Epithelial cell of esophagus (primary cell): ENCODE results near the gene PIAS1.

Experiments
- DNase-seq: peaks from one replicate; pipeline ENCODE4 v3.0.0; 2010; ENCODE audit warnings: low read depth
- H3K4me3 ChIP-seq: 2 replicates; pipeline ENCODE4 v1.5.1; 2011; ENCODE audit warnings: mild to moderate bottlenecking, low read length, control low read depth
- TF ChIP-seq, protein P1 (sequence below): IDR thresholded peaks from 2 replicates; pipeline ENCODE4 v1.5.1; 2011; ENCODE audit warnings: low read depth, mild to moderate bottlenecking, low read length, control low read depth, inconsistent platforms; ENCODE audit not compliant: insufficient read depth; ENCODE audit errors: missing control alignments

PIAS1 gene

DNA sequence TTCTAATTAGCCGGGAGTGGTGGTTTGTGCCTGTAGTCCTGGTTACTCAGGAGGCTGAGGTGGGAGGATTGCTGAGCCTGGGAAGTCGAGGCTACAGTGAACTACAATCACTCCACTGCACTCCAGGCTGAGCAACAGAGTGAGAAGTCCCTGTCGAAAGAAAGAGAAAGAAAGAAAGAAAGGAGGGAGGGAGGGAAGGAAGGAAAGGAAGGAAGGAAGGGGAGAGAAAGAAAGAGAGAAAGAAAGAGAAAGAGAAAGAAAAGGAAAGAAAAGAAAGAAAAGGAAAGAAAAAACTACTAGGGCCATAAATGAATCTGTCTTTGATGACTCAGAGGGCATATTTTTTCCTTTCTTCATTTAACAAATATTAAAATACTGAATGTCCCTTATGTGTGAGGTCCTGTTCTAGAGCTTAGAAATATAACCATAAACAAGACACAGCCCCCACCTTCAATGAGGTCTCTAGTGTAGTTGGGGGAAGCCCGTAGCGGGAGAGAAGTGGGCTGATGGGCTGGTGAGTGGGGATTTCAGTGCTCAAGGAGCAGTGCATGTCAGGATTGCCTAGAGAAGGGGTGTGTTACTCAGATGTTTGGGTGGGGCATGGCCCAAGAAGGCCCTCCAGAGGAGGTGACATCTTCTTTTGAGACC lies 35.2 kb upstream of the PIAS1 start:
- no peak for DNase-seq
- TF ChIP-seq, protein P1, sequence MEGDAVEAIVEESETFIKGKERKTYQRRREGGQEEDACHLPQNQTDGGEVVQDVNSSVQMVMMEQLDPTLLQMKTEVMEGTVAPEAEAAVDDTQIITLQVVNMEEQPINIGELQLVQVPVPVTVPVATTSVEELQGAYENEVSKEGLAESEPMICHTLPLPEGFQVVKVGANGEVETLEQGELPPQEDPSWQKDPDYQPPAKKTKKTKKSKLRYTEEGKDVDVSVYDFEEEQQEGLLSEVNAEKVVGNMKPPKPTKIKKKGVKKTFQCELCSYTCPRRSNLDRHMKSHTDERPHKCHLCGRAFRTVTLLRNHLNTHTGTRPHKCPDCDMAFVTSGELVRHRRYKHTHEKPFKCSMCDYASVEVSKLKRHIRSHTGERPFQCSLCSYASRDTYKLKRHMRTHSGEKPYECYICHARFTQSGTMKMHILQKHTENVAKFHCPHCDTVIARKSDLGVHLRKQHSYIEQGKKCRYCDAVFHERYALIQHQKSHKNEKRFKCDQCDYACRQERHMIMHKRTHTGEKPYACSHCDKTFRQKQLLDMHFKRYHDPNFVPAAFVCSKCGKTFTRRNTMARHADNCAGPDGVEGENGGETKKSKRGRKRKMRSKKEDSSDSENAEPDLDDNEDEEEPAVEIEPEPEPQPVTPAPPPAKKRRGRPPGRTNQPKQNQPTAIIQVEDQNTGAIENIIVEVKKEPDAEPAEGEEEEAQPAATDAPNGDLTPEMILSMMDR = no peak
- no peak overlapping the region for H3K4me3 ChIP-seq

DNA sequence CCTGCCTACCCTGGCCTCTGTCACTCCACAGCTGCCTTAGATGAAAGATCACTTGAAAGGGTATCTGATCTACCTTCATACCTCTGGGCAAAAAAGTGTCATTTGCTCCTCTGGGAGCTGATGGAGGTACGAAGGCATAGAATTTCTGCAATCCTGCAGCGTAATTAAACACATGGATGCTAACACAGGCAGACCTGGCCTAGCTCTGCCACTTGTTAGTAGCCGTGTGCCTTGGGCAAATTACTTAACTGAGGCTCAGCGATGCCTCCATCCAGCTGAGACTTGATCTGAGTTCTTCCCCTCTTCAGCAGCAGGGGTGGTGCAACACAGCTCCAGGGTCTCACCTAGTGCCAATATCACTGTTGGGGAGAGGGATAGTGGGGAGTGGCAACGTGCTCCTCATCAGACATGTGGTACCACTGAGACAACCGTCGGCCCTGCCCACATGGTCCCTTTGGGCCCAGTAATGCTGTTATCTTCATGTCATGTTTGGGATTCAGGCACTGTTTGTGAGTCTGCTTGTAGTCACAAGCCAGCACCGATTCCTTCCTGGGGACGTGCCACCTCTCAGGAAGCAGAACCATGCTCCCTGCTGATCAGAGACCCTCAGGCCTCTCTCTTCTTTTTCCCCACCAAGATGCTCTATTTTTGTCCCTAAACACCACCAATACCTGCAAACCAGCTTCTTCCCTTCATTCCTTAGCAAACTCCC lies 34.1 kb upstream of the PIAS1 start:
- no peak for DNase-seq
- H3K4me3 ChIP-seq = no peak overlapping the region
- TF ChIP-seq, protein P1 = no peak

DNA sequence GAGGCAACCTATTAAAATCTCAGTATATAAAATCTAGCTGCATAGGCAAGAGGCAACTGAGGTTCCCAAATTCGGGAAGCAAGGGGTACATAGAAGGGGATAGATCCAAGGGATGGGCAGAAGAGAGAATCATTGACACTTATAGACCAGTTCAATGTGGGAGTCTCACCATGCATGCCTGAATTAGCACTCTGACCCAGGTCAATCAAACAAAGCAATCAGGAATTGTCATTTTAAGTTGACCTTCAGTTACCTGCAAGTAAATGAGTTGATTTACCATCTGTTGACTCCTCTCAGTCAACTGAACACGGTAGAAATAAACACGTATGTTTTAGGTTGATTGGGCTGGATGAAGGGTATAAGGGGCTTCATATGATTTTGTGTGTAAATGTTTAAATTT lies 33.4 kb upstream of the PIAS1 start:
- DNase-seq = no peak
- no peak overlapping the region for H3K4me3 ChIP-seq
- TF ChIP-seq, protein P1 = no peak

DNA sequence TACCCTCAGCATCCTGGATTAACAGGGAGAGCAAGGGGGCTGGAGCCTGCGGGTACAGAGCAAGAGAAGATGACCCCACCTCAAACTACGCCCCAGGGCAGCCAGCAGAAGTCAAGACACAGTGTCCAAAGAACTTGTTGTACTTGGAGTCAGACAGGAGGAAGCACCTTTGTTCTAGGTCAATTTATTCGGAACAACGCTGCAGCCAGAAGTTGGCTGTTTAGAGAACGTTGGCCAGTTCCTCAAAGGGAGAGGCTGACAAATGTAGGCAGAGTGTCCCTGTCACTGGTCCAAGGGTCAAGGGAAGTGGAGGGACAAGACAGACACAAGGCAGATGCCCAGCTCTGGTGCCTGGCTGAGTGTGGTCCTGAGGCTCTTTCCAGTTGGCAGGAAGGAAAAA lies 32.1 kb upstream of the PIAS1 start:
- TF ChIP-seq, protein P1 = no peak
- no peak for DNase-seq
- no peak overlapping the region for H3K4me3 ChIP-seq

DNA sequence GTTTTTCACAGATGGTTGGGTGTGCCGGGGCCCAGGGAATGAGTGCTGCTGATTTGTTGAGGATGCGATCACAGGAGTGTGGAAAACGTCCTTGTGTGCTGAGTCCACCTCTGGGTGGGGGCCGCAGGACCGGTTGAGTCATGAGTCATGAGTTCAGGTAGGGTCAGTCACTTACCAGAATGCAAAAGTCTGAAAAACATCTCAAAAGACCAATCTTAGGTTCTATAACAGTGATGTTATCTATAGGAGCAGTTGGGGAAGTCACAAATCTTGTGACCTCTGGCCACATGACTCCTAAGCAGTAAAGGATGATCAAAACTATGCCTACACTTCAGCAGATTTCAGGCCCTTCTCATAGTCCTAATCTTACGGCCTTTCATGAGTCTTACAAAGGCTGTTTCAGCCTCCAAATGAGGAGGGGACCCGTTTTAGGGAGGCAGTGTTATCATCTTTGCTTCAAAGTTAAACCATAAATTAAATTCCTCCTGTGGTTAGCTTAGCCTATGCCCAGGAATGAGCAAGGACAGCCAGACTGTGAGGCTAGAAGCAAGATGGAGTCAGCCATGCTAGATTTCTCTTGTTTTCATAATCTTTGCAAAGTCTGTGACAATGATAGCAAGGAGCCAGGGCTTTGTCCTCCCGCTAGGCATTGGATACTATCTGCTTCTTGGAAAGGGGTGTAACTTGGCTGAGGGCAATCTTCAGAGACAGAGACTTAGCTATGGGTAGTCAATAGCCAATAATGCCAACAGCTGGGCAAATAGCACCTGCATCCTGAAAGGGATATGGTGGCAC lies 30.6 kb upstream of the PIAS1 start:
- no peak for DNase-seq
- no peak overlapping the region for H3K4me3 ChIP-seq
- TF ChIP-seq, protein P1 = no peak

DNA sequence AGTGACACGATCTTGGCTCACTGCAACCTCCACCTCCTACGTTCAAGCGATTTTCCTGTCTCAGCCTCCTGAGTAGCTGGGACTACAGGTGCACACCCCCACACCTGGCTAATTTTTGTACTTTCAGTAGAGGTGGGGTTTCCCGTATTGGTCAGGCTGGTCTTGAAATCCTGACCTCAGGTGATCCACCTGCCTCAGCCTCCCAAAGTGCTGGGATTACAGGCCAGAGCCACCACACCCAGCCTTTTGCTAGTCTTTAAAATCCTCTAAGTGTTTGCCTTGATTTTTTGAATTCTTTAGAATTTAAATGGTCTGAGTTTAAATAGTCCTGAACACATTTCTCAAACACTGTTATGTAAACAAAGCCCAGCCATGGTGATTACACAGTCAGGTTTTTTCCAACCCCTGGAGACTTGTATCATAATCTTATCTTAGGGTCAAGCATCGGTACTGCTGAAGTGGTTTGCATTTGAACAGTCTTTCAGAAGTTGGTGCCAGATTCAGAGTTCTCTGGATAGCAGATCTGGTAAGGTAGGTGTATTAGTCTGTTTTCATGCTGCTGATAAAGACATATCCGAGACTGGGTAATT lies 28.2 kb upstream of the PIAS1 start:
- DNase-seq = no peak
- TF ChIP-seq, protein P1 = no peak
- no peak overlapping the region for H3K4me3 ChIP-seq
